ENCODE data around the gene CFAP107.

DNA sequence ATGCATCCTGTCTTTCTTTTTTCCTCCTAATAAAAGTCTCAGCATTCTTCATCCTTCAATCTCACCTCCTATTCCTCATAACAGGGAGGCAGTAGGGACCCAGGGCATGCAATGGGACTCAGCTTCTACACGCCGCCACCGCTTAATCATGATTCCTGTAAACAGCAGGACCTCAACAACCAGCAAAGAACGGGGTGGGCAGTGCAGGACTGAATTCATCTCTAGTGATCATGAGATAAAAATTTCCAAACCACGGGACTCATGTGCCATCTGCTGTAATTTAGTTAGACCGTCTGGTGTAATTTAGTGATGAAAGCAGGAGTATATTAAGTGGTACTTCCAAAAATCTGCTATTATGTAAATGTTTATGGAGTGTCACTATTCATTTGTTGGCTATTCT lies 32.9 kb downstream of the CFAP107 start:
- TF ChIP-seq GABPA (IDR thresholded peaks at IDR 0.05; ENCODE audit: low read depth), result no peak
- TF ChIP-seq, protein P1, sequence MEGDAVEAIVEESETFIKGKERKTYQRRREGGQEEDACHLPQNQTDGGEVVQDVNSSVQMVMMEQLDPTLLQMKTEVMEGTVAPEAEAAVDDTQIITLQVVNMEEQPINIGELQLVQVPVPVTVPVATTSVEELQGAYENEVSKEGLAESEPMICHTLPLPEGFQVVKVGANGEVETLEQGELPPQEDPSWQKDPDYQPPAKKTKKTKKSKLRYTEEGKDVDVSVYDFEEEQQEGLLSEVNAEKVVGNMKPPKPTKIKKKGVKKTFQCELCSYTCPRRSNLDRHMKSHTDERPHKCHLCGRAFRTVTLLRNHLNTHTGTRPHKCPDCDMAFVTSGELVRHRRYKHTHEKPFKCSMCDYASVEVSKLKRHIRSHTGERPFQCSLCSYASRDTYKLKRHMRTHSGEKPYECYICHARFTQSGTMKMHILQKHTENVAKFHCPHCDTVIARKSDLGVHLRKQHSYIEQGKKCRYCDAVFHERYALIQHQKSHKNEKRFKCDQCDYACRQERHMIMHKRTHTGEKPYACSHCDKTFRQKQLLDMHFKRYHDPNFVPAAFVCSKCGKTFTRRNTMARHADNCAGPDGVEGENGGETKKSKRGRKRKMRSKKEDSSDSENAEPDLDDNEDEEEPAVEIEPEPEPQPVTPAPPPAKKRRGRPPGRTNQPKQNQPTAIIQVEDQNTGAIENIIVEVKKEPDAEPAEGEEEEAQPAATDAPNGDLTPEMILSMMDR (IDR thresholded peaks at IDR 0.05; ENCODE audit: insufficient read depth, low read length), result no peak
- no peak for TF ChIP-seq POLR2AphosphoS5 (IDR thresholded peaks at IDR 0.05; ENCODE audit: low read depth)
